Fibroblast of skin of left biceps (primary cell): ENCODE measurements around the gene FABP2.
"Not testable (repeated sequence)": the region's sequence is repeated elsewhere in the genome, so short reads cannot be mapped to it uniquely, and the experiment has no call there.

Experiments used
- DNase-seq, 2 experiments: peaks; one replicate each; pipeline ENCODE4 v3.0.0-alpha.2; 2013; ENCODE audit warnings: low read depth in 2 of 2

The FABP2 gene

GRCh38 chr4:119310826-119311225 lies 11.1 kb downstream of the FABP2 start:
- no peak for DNase-seq

DNA sequence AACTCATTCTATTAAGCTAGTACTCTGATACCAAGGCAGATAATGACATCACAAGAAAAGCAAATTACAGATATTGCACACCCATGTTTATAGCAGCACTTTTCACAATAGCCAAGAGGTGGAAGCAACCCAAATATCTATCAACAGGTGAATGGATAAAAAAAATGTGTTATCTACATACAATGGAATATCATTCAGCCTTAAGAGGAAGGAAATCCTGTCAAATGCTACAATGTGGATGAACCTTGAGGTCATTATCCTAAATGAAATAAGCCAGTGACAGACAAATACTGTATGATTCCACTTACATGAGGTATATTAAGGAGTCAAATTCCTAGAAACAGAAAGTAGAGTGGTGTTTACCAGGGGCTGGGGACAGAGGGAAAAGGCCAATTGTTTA lies 14.3 kb downstream of the FABP2 start:
- DNase-seq, result no peak

- DNase-seq, result no peak
Measured at GRCh38 chr4:119304431-119304830, 17.5 kb downstream of the FABP2 start.

DNA sequence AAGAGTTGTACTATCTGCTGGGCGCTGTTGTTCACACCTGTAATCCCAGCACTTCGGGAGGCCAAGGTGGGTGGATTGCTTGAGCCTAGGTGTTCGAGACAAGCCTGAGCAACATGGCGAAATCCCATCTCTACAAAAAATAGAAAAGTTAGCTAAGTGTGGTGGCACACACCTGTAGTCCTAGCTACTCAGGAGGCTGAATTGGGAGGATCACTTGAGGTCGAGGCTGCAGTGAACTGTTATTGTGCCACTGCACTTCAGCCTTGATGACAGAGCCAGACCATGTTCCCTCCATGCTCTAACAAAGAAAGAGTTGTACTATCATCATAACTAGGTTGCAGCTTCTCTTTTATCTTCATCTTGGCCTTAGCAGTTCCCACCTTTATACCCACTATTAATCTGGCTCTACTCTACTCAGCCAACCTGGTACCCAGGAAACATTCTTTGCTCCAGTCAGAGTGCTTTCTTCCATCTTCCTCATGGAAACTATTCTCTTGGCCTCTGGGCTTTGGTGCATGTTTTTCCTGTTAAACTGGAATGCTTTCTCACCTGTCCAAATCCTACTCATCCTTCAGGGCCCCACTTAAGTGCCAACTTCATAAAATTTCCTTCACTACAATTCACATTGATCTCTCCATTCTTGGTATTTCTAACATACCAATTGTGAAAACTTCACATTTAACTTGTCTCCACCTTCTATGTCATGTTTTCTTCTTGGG lies 18.2 kb downstream of the FABP2 start:
- no peak for DNase-seq

DNA sequence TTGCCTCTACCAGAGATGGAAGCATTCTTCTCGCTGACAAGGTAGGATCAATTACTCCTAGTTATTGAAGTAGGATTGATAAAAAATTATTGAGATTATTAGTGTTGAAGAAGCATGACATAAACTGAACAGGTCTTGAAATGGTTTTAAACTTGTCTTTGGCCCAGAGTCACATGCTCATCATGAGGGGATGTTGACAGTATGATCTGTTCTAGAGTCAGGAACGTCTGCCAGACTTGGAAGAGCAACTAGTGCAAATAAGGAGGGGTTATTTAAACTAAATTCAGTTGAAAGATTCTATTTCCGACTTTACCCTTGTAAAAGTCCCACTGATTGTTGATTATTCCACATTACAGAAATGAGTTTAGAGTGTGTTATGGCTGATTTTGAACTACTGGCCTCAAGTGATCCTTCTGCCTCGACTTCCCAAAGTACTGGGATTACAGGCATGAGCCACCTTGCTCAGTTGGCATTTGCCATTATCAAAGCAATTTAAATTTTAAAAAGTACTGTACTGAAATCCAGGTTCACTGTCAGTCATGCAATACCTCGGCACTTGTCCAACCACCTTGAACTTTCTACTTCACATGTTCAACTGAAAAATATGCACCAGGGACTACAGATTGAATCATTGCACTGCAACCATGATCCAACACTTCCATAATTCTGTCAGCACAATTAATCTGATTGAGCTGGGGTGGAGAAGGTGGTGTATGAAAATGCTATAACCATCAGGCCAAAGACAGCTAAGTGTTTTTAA lies 19.7 kb downstream of the FABP2 start:
- DNase-seq, result no peak

- DNase-seq, result peak; percentile 79 to 81
Measured at GRCh38 chr4:119300101-119300978, 21.6 kb downstream of the FABP2 start.

- DNase-seq, result no peak
Measured at GRCh38 chr4:119299741-119300100, 22.2 kb downstream of the FABP2 start.

DNA sequence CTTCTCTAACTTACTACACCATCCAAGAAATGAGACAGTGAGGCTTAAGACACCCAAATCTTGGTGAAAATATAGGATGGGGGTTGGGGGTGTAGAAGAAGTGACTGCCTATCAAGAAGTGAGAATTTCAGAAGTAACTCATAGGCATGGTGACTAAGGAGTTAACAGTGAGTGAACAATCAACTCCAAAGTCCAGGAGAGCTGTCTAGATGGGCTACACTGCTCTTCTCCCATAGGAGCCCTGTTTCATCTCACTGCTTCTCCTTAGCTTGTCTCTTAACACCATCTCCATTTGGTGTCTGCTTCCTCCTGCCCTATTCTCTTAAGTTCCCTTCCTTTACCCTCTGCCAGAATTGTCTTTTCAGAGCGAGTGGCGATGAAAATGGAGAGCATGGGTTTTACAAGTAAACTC lies 22.7 kb downstream of the FABP2 start:
- no peak for DNase-seq

DNA sequence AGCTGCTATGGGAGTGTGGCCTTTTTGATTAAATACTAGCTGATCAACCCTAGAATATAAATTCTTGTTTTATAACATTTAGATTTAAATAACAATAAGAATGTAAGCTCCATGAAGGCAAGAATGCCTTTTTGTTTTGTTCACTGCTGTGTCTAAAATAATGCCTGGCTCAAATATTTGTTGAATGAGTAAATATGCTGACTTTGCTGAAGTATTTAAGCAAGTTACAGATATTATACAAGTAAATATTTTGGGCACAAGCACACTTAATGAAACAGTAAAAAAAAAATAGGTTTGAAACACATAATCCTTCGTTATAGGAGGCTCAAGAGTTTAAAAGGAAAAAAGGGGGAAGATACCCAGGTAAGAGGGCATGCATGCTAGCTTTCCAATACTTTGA lies 24.1 kb downstream of the FABP2 start:
- no peak for DNase-seq

GRCh38 chr4:119296356-119296755 lies 25.6 kb downstream of the FABP2 start:
- DNase-seq, result no peak

GRCh38 chr4:119290598-119290997 lies 31.3 kb downstream of the FABP2 start:
- no peak for DNase-seq

GRCh38 chr4:119289313-119289712 lies 32.6 kb downstream of the FABP2 start:
- no peak for DNase-seq

GRCh38 chr4:119286377-119287002 lies 35.4 kb downstream of the FABP2 start:
- DNase-seq, result peak; percentile 45 to 65

- DNase-seq, result no peak
Measured at GRCh38 chr4:119284876-119285780, 36.8 kb downstream of the FABP2 start.

DNA sequence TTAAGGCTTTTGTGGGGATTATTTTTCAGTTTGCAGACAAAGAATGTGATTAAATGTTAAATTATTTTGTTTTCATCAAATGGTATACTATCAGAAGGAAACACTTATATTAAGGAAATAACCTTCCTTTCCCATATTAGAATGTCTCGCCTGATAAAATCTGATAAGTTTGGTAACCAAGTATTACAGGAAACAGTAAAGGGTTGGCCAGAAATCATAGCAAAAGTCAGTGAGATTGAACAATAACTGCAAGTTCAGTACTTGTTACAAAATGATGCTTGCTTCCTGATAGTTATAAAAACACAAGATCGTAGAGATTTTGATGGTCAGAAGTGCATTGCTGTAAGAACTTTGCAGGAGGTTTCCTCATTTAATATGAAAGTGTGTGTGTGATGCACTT lies 40.5 kb downstream of the FABP2 start:
- no peak for DNase-seq

DNA sequence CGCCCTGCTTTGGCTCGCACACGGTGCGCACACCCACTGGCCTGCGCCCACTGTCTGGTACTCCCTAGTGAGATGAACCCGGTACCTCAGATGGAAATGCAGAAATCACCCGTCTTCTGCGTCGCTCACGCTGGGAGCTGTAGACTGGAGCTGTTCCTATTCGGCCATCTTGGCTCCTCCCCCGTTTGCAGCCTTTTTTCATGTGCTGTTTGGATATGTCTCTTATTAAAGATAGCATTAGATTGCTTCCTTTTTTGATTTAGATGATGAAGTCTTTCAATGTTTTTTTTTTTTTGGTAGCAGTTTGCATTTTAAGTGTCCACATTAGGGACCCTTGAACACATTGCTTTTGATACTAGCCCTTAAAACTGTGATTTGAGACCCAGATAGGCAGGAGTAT lies 42.0 kb downstream of the FABP2 start:
- not testable (repeated sequence) for DNase-seq

GRCh38 chr4:119279541-119279940 lies 42.4 kb downstream of the FABP2 start:
- not testable (repeated sequence) for DNase-seq

- DNase-seq, result no peak
Measured at GRCh38 chr4:119271361-119272085, 50.4 kb downstream of the FABP2 start.

DNA sequence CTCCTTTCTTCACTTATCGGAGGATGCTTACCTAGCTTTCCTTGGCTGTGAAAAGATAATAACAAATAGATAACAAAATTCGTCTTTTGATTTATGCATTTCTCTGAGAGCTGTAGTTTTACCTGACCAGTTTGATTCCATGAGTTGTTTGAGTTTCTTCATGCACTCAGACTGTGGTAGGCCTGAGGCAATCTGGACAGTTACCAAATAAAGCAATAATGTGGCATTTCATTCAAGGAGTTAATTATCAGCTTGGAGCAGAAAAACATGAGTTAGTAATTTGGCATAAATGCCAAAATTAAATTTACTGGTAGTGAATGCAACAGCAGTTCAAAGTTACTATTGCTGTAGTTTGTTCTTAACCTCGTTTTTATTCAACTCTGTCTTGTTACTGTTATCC lies 53.5 kb downstream of the FABP2 start:
- no peak for DNase-seq
